Mucosa of rectum (tissue), 2 donors: ENCODE data around the gene PATJ.

Source experiments
- H3K27ac ChIP-seq, 2 donors: one replicate each; pipeline ENCODE4 v1.7.0; 2013; ENCODE audit warnings: inconsistent platforms in 2 of 2, low read depth in 2 of 2, low read length in 2 of 2
- H3K27me3 ChIP-seq, 2 donors: one replicate each; pipeline ENCODE4 v1.7.0; 2013; ENCODE audit warnings: low read length in 2 of 2; ENCODE audit not compliant: control insufficient read depth in 2 of 2, insufficient read depth in 2 of 2
- H3K36me3 ChIP-seq, 2 donors: one replicate each; pipeline ENCODE4 v1.7.0; 2013; ENCODE audit warnings: low read length in 2 of 2; ENCODE audit not compliant: control insufficient read depth in 2 of 2, insufficient read depth in 2 of 2
- H3K4me1 ChIP-seq, 2 donors: one replicate each; pipeline ENCODE4 v1.7.0; 2013; ENCODE audit warnings: low read length in 2 of 2, mild to moderate bottlenecking in 1 of 2; ENCODE audit not compliant: control insufficient read depth in 2 of 2, insufficient read depth in 2 of 2
- H3K4me3 ChIP-seq, 2 donors: one replicate each; pipeline ENCODE4 v1.7.0; 2013; ENCODE audit warnings: low read length in 2 of 2
- H3K9ac ChIP-seq, 2 donors: one replicate each; pipeline ENCODE4 v1.7.0; 2013; ENCODE audit warnings: low read length in 2 of 2, low read depth in 1 of 2, mild to moderate bottlenecking in 1 of 2
- H3K9me3 ChIP-seq, 2 donors: one replicate each; pipeline ENCODE4 v1.7.0; 2013; ENCODE audit warnings: low read length in 2 of 2; ENCODE audit not compliant: control insufficient read depth in 2 of 2
- donor health status: healthy.
- donor health status: Normal muscosa, but diverticular disease.

Gene PATJ

GRCh38 chr1:61976566-61976965 lies 234.3 kb downstream of the PATJ start:
- H3K27ac ChIP-seq, result no peak overlapping the region
- H3K9me3 ChIP-seq, result no peaks in the 10 kb centered on the region
- no peak overlapping the region for H3K9ac ChIP-seq
- no peaks in the 10 kb centered on the region for H3K27me3 ChIP-seq
- no peak overlapping the region for H3K4me3 ChIP-seq
- H3K4me1 ChIP-seq, result no peaks in the 10 kb centered on the region
- no peaks in the 10 kb centered on the region for H3K36me3 ChIP-seq

DNA sequence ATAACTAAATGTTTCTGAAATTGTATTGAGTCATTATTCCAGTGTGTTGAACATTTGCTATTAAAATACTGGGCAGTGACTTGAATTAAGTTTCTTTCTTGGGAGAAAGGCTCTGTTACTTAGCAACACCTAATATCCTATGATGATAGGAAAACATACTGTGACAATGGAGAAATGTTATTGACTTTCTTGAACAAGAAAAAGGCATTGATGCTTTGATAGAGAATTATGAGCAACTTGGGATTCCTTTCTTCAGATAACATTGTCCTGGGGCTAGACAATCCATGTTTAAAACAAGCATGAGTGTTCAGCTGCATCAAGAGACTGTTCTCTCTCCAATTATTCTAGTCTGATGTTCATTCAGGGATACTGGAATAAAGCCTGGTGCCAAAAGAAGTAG lies 236.5 kb downstream of the PATJ start:
- H3K27me3 ChIP-seq, result no peaks in the 10 kb centered on the region
- no peaks in the 10 kb centered on the region for H3K9me3 ChIP-seq
- no peak overlapping the region for H3K27ac ChIP-seq
- H3K4me3 ChIP-seq, result no peak overlapping the region
- H3K9ac ChIP-seq, result no peak overlapping the region
- H3K36me3 ChIP-seq, result no peaks in the 10 kb centered on the region
- H3K4me1 ChIP-seq, result no peaks in the 10 kb centered on the region

GRCh38 chr1:61979729-61980128 lies 237.4 kb downstream of the PATJ start:
- no peak overlapping the region for H3K27ac ChIP-seq
- no peaks in the 10 kb centered on the region for H3K27me3 ChIP-seq
- H3K4me1 ChIP-seq, result no peaks in the 10 kb centered on the region
- H3K9me3 ChIP-seq, result no peaks in the 10 kb centered on the region
- H3K9ac ChIP-seq, result no peak overlapping the region
- H3K4me3 ChIP-seq, result no peak overlapping the region
- no peaks in the 10 kb centered on the region for H3K36me3 ChIP-seq

- Histone ChIP-seq H3K9me3 (no peaks in the 10 kb centered on the region), H3K36me3 (no peaks in the 10 kb centered on the region), H3K27ac (no peak overlapping the region), H3K27me3 (no peaks in the 10 kb centered on the region), H3K9ac (no peak overlapping the region), H3K4me3 (no peak overlapping the region), H3K4me1 (no peaks in the 10 kb centered on the region)
Measured at GRCh38 chr1:61980561-61980960, 238.3 kb downstream of the PATJ start.

DNA sequence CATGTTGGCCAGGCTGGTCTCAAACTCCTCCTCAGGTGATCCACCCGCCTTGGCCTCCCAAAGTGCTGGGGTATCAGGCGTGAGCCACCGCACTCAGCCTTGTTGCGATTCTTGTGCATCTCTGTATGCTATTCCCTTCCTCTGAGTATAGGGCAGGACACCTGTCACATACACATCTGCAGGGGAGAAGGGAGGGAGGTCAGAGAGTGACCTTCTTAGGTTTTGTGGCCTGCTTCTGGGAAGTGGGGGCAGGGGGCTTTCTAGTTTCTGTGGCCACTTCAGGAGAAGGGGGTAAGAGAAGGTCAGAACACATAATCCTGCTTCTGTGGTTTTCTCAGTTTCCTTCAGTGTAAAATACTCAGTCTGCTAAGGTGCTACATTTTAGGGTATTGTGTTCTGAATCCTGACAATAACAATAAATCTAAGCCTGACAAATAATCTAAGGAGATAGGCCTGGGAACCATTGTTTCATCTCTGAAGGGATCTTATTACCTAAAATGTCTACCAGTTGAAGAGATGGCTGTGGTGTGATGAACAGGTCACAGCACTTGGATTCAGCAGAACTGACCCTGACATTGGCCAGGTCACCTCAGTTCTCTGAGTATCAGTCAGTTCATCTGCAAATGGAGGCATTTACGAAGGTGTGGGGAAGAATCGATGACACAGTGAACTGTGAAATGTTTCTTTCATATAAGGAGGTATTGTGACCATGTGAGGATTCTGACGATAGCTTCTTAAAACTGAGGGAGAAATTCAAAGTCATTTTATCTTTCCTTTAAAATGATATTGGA lies 239.8 kb downstream of the PATJ start:
- H3K9me3 ChIP-seq, result no peaks in the 10 kb centered on the region
- H3K4me3 ChIP-seq, result no peak overlapping the region
- H3K27me3 ChIP-seq, result no peaks in the 10 kb centered on the region
- H3K4me1 ChIP-seq, result no peaks in the 10 kb centered on the region
- no peak overlapping the region for H3K9ac ChIP-seq
- H3K27ac ChIP-seq, result no peak overlapping the region
- no peaks in the 10 kb centered on the region for H3K36me3 ChIP-seq

- H3K9me3 ChIP-seq, result no peaks in the 10 kb centered on the region
- no peaks in the 10 kb centered on the region for H3K27me3 ChIP-seq
- H3K36me3 ChIP-seq, result no peaks in the 10 kb centered on the region
- H3K4me1 ChIP-seq, result no peaks in the 10 kb centered on the region
- H3K9ac ChIP-seq, result no peak overlapping the region
- H3K4me3 ChIP-seq, result no peak overlapping the region
- no peak overlapping the region for H3K27ac ChIP-seq
Measured at GRCh38 chr1:61983236-61983635, 241.0 kb downstream of the PATJ start.

- no peaks in the 10 kb centered on the region for H3K9me3 ChIP-seq
- H3K4me1 ChIP-seq, result no peaks in the 10 kb centered on the region
- H3K27ac ChIP-seq, result no peak overlapping the region
- H3K27me3 ChIP-seq, result no peaks in the 10 kb centered on the region
- peaks cover 7 to 23% of the 10 kb centered on the region in 2 donors for H3K36me3 ChIP-seq
- no peak overlapping the region for H3K9ac ChIP-seq
- H3K4me3 ChIP-seq, result no peak overlapping the region
Measured at GRCh38 chr1:61992257-61992656, 250.0 kb downstream of the PATJ start.

GRCh38 chr1:61993331-61993961 lies 251.2 kb downstream of the PATJ start:
- no peak overlapping the region for H3K9ac ChIP-seq
- no peaks in the 10 kb centered on the region for H3K9me3 ChIP-seq
- no peak overlapping the region for H3K4me3 ChIP-seq
- peaks cover 7 to 23% of the 10 kb centered on the region in 2 donors for H3K36me3 ChIP-seq
- no peaks in the 10 kb centered on the region for H3K4me1 ChIP-seq
- H3K27ac ChIP-seq, result no peak overlapping the region
- no peaks in the 10 kb centered on the region for H3K27me3 ChIP-seq

DNA sequence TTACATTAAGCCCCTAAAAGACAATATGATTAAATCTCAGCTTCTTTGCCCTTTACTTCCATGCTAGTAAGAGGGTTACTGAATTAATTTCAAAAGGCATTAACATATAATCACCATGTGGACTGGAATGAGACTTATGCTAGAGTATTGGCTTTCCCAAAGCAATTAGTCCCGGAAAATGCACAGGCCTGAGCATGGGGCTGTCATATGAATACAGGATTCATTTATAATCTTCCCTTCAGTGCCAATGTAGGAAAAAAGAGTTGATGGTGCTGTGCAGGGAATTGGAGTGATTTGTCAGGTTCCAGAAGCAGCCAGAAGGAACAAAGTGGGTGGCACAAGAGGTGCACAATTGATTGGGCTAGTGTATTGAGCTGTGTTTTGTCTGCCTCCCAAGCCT lies 253.4 kb downstream of the PATJ start:
- no peaks in the 10 kb centered on the region for H3K4me1 ChIP-seq
- H3K4me3 ChIP-seq, result no peak overlapping the region
- peaks cover 7 to 23% of the 10 kb centered on the region in 2 donors for H3K36me3 ChIP-seq
- H3K9ac ChIP-seq, result no peak overlapping the region
- no peaks in the 10 kb centered on the region for H3K9me3 ChIP-seq
- no peaks in the 10 kb centered on the region for H3K27me3 ChIP-seq
- no peak overlapping the region for H3K27ac ChIP-seq

DNA sequence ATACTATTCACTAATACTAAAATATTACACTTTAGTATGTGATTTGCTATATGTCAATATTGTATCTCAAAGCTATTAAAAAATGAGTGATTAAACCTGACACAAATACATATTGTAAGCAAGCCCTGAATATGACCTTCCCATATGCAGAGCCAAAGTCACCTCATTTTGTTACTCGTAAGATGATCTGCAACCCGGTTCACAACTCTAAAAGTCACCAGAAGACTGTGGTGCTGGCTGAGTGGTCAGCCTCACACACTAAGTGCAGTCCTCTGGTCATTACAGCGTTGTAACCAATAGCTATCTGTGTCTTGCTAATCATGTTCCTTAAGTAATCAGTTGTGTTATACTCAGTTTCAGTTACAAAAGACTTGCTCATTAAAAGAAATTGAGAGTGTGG lies 254.8 kb downstream of the PATJ start:
- H3K4me1 ChIP-seq, result no peaks in the 10 kb centered on the region
- H3K9ac ChIP-seq, result no peak overlapping the region
- no peak overlapping the region for H3K27ac ChIP-seq
- no peaks in the 10 kb centered on the region for H3K27me3 ChIP-seq
- H3K4me3 ChIP-seq, result no peak overlapping the region
- no peaks in the 10 kb centered on the region for H3K9me3 ChIP-seq
- H3K36me3 ChIP-seq, result peaks cover 7 to 17% of the 10 kb centered on the region in 2 donors
